Vagina (tissue), 2 donors: ENCODE measurements around the gene ARHGAP42.

ENCODE experiments used
- CTCF ChIP-seq, 3 experiments: fragments of 450-650 bp in 2 of 3; fragments of 200-600 bp in 1 of 3; sonication (generic) in 1 of 3; IDR thresholded peaks; one replicate each; pipeline ENCODE4 v1.5.1; 2017 to 2019; ENCODE audit warnings: antibody characterized with exemption in 3 of 3, mild to moderate bottlenecking in 2 of 3, moderate library complexity in 2 of 3
- POLR2AphosphoS5 ChIP-seq, 2 donors: sonication (generic); formaldehyde crosslinking; IDR thresholded peaks; one replicate each; pipeline ENCODE4 v1.9.0; 2017; ENCODE audit warnings: antibody characterized with exemption in 2 of 2, mild to moderate bottlenecking in 2 of 2, low read depth in 1 of 2; ENCODE audit not compliant: insufficient read depth in 1 of 2

- no peak for TF ChIP-seq CTCF (IDR thresholded peaks at IDR 0.05)
- TF ChIP-seq POLR2AphosphoS5 (IDR thresholded peaks at IDR 0.05; ENCODE audit: insufficient read depth in 1 of 2, low read depth in 1 of 2): no peak
These were observed 6.0 kb upstream of the ARHGAP42 start for GRCh38 chr11:100681064-100681502.
